ENCODE results near the gene CCDC33.

GRCh38 chr15:74270854-74271520 is 34.9 kb downstream of the CCDC33 start:
- no peak for TF ChIP-seq EP300 (IDR thresholded peaks at IDR 0.05; ENCODE audit: borderline replicate concordance)
- TF ChIP-seq YY1 (IDR thresholded peaks at IDR 0.05; ENCODE audit: low read depth) = no peak
- no peak for TF ChIP-seq CEBPB (IDR thresholded peaks at IDR 0.05)
- no peak for TF ChIP-seq EGR1 (IDR thresholded peaks at IDR 0.05)
- TF ChIP-seq TCF12 (IDR thresholded peaks at IDR 0.05; ENCODE audit: low read depth) = no peak
